Endothelial cell of umbilical vein (primary cell): Measurements from ENCODE around the gene TNIK. TPM values are rescaled to one million over a fixed set of nuclear protein-coding genes. Genes with fewer than 3 reads are reported as not detected.
"Not testable (repeated sequence)": the region's sequence is repeated elsewhere in the genome, so short reads cannot be mapped to it uniquely, and the experiment has no call there.

Experiments used
- BruUV-seq: library from RNA; stranded (reverse); fragments of 400-500 nt; replicated peaks from 2 replicates; lab custom pipeline; 2021; lab: Mats Ljungman, UMichigan
- CTCF ChIA-PET: fragments of 300-600, 350-600 bp; sonication (Branson Sonifier 250); formaldehyde crosslinking; loops from one replicate; lab custom pipeline; 2021; ENCODE audit warnings: antibody characterized with exemption, inconsistent platforms; lab: Charles Lee
- POLR2A ChIA-PET: fragments of 300-600, 350-600 bp; sonication (Branson Sonifier 250); formaldehyde crosslinking; loops from one replicate; lab custom pipeline; 2021; ENCODE audit warnings: antibody characterized with exemption, inconsistent platforms; lab: Charles Lee
- DNase-seq: peaks from one replicate; pipeline ENCODE4 v3.0.0-alpha.2; 2011; ENCODE audit warnings: low read depth, low spot score
- FAIRE-seq: peaks from 2 replicates; lab custom pipeline; 2011; peaks lifted over from hg19 to GRCh38; lab: Jason Lieb, UNC
- H2AFZ ChIP-seq: 2 replicates; pipeline ENCODE4 v1.6.0; 2012; ENCODE audit warnings: low read depth, low read length, control low read depth, inconsistent platforms
- H3K27ac ChIP-seq: 2 replicates; pipeline ENCODE4 v1.5.1; 2011; ENCODE audit warnings: low read depth, mild to moderate bottlenecking, control low read depth, low read length, moderate library complexity; ENCODE audit not compliant: insufficient read depth
- H3K27me3 ChIP-seq, 2 experiments: 2 replicates each; pipeline versions ENCODE4 v1.6.0 to v1.6.1; 2011; ENCODE audit warnings: low read length in 2 of 2, mixed read lengths in 1 of 2; ENCODE audit not compliant: control insufficient read depth in 2 of 2, insufficient read depth in 2 of 2
- H3K36me3 ChIP-seq, 2 experiments: 2 replicates in 1 of 2; 3 replicates in 1 of 2; pipeline ENCODE4 v1.5.1; 2011; ENCODE audit warnings: low read length in 2 of 2, mild to moderate bottlenecking in 1 of 2, moderate library complexity in 1 of 2; ENCODE audit not compliant: control insufficient read depth in 2 of 2, insufficient read depth in 2 of 2; ENCODE audit errors: extremely low read depth in 1 of 2
- H3K4me1 ChIP-seq: 3 replicates; pipeline ENCODE4 v1.5.1; 2011; ENCODE audit warnings: mild to moderate bottlenecking, low read length; ENCODE audit not compliant: control insufficient read depth, insufficient read depth; ENCODE audit errors: extremely low read depth
- H3K4me2 ChIP-seq: 2 replicates; pipeline ENCODE4 v1.6.1; 2011; ENCODE audit warnings: low read length, control low read depth, mixed read lengths; ENCODE audit not compliant: insufficient read depth
- H3K4me3 ChIP-seq, 3 experiments: fragments of 200-600 bp in 1 of 3; sonication (generic), shearing (Covaris generic) in 1 of 3; replicated peaks in 1 of 3; 2 replicates each; pipeline ENCODE4 v1.5.1; 2011 to 2016; ENCODE audit warnings: control low read depth in 3 of 3, low read length in 3 of 3, mild to moderate bottlenecking in 2 of 3, inconsistent platforms in 1 of 3, low read depth in 1 of 3, moderate library complexity in 1 of 3; ENCODE audit not compliant: insufficient read depth in 1 of 3
- H3K79me2 ChIP-seq: 2 replicates; pipeline ENCODE4 v1.6.0; 2012; ENCODE audit warnings: low read length, inconsistent platforms; ENCODE audit not compliant: control insufficient read depth, insufficient read depth
- H3K9ac ChIP-seq: replicated peaks from 2 replicates; pipeline ENCODE3; 2011; ENCODE audit warnings: low read length, control low read depth; ENCODE audit not compliant: insufficient read depth; ENCODE audit errors: extremely low read depth
- H3K9me1 ChIP-seq: replicated peaks from 3 replicates; pipeline ENCODE4 v1.6.0; 2011; ENCODE audit warnings: mild to moderate bottlenecking, low read length; ENCODE audit not compliant: control insufficient read depth, insufficient read depth; ENCODE audit errors: extremely low read depth
- H3K9me3 ChIP-seq: replicated peaks from 2 replicates; pipeline ENCODE4 v1.5.1; 2012; ENCODE audit warnings: low read length, inconsistent platforms; ENCODE audit not compliant: control insufficient read depth, insufficient read depth
- H4K20me1 ChIP-seq: replicated peaks from 2 replicates; pipeline ENCODE3; 2011; ENCODE audit warnings: mild to moderate bottlenecking, low read length; ENCODE audit not compliant: control insufficient read depth, insufficient read depth; ENCODE audit errors: extremely low read depth
- EZH2 ChIP-seq: IDR thresholded peaks from 2 replicates; pipeline ENCODE4 v1.6.1; 2012; ENCODE audit warnings: borderline replicate concordance, low read depth, mild to moderate bottlenecking, moderate library complexity, low read length, inconsistent platforms; ENCODE audit not compliant: severe bottlenecking
- FOS ChIP-seq: IDR thresholded peaks from 2 replicates; pipeline ENCODE4 v1.6.1; 2011; ENCODE audit warnings: mild to moderate bottlenecking, low read length, moderate library complexity, borderline replicate concordance; ENCODE audit not compliant: insufficient read depth
- GATA2 ChIP-seq: IDR thresholded peaks from 2 replicates; pipeline ENCODE4 v1.7.0; 2011; ENCODE audit warnings: low read depth, mild to moderate bottlenecking, moderate library complexity, mixed read lengths, low read length; ENCODE audit not compliant: insufficient read length, insufficient read depth
- MYC ChIP-seq: IDR thresholded peaks from one replicate; pipeline ENCODE4 v1.6.1; 2011; ENCODE audit warnings: mild to moderate bottlenecking, low read depth, low read length
- POLR2A ChIP-seq: IDR thresholded peaks from 2 replicates; pipeline ENCODE4 v1.6.1; 2012; ENCODE audit warnings: low read depth, mild to moderate bottlenecking, control low read depth, low read length
- POLR2AphosphoS5 ChIP-seq: IDR thresholded peaks from 2 replicates; pipeline ENCODE4 v1.6.1; 2012; ENCODE audit warnings: low read depth, mild to moderate bottlenecking, control low read depth, low read length, moderate library complexity; ENCODE audit not compliant: insufficient read depth
- dilution Hi-C: fragments of 300-500 bp; cut with MboI; formaldehyde crosslinking; loops from one replicate; pipeline ENCODE4 v1.15.0; 2019; ENCODE audit warnings: low sequenced_read_pairs; ENCODE audit not compliant: extremely low pct_ligation_motif_present
- intact Hi-C: fragments of 100-400 bp; cut with micrococcal nuclease; formaldehyde crosslinking; loops from one replicate; pipeline ENCODE4 v1.10.0; 2022
- polyA plus RNA-seq, 4 experiments: library from polyadenylated mRNA; depleted of rRNA in 3 of 4; stranded (reverse) in 3 of 4; unstranded in 1 of 4; fragments of >200 nt; gene quantifications; 2 replicates each; pipeline versions ENCODE4 v1.2.1 to v1.2.3, GENCODE V29; 2011 to 2012; ENCODE audit warnings: missing spikeins in 1 of 4
- total RNA-seq: library from RNA; stranded (reverse); gene quantifications from 2 replicates; pipeline ENCODE4 v1.2.3, GENCODE V29; 2021
- TF ChIP-seq, protein P1 (sequence below): IDR thresholded peaks from 2 replicates; pipeline ENCODE4 v1.6.1; 2011; ENCODE audit not compliant: insufficient read depth, insufficient read length
- TF ChIP-seq, protein P2 (sequence below), 2 donors: IDR thresholded peaks; 1 replicate in 1 of 2; 2 replicates in 1 of 2; pipeline ENCODE4 v1.5.1; 2011; ENCODE audit warnings: low read length in 2 of 2, mild to moderate bottlenecking in 2 of 2, moderate library complexity in 2 of 2, control low read depth in 1 of 2, inconsistent platforms in 1 of 2, low read depth in 1 of 2; ENCODE audit not compliant: insufficient read depth in 1 of 2; ENCODE audit errors: extremely low read depth in 1 of 2

TNIK gene
- total and polyA plus RNA-seq, 2 donors (not counting 3 experiments of a cell fraction or from before 2014, with no cell fraction given) = 10.9 to 39.7 TPM

DNA sequence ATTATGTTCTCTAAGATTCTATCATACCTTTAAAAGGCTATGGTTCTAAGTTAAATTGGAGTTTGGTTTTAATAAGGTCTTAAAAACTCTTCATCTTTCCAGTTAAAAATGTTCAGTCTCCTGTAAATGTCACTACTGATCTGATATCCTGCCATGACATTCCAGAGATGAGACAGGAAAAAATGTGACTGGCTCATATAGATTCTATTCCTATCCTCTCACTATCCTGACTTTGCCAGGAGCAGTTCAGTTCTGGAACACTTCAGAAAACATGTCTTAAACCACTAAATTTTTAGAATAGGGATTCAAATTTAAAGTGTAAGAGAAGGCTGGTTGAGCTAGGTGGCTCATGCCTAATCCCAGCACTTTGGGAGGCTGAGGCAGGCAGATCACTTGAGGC, 170.9 kb downstream of the TNIK start:
- intact Hi-C loops (loop anchor here (5.0 kb wide), 1 partner anchor 68 kb away; no protein-coding TSS in a partner anchor), dilution Hi-C loops (no loop called here)
- DNase-seq = no peak
- Histone ChIP-seq H3K36me3 (no peaks in the 10 kb centered on the region), H3K79me2 (no peaks in the 10 kb centered on the region), H3K4me1 (peaks cover 53% of the 10 kb centered on the region), H4K20me1 (no peaks in the 10 kb centered on the region), H2AFZ (no peak overlapping the region), H3K4me2 (no peak overlapping the region), H3K9me1 (no peaks in the 10 kb centered on the region), H3K27me3 (no peaks in the 10 kb centered on the region), H3K9ac (no peak overlapping the region), H3K9me3 (no peaks in the 10 kb centered on the region), H3K4me3 (no peak overlapping the region), H3K27ac (no peak overlapping the region)
- ChIA-PET POLR2A (no interaction called here), CTCF (interaction anchor here (0.6 to 0.9 kb wide), 2 partner anchors 114 to 121 kb away, joined by 3 to 4 read pairs; no protein-coding TSS in a partner anchor)
- no TSS peak for BruUV-seq
- no peak for TF ChIP-seq FOS
- TF ChIP-seq POLR2AphosphoS5 = no peak
- TF ChIP-seq GATA2 = no peak
- TF ChIP-seq, protein P1, sequence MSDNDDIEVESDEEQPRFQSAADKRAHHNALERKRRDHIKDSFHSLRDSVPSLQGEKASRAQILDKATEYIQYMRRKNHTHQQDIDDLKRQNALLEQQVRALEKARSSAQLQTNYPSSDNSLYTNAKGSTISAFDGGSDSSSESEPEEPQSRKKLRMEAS = no peak
- TF ChIP-seq, protein P2, sequence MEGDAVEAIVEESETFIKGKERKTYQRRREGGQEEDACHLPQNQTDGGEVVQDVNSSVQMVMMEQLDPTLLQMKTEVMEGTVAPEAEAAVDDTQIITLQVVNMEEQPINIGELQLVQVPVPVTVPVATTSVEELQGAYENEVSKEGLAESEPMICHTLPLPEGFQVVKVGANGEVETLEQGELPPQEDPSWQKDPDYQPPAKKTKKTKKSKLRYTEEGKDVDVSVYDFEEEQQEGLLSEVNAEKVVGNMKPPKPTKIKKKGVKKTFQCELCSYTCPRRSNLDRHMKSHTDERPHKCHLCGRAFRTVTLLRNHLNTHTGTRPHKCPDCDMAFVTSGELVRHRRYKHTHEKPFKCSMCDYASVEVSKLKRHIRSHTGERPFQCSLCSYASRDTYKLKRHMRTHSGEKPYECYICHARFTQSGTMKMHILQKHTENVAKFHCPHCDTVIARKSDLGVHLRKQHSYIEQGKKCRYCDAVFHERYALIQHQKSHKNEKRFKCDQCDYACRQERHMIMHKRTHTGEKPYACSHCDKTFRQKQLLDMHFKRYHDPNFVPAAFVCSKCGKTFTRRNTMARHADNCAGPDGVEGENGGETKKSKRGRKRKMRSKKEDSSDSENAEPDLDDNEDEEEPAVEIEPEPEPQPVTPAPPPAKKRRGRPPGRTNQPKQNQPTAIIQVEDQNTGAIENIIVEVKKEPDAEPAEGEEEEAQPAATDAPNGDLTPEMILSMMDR (IDR thresholded peaks at IDR 0.05; ENCODE audit: extremely low read depth in 1 of 2, insufficient read depth in 1 of 2, low read depth in 1 of 2, low read length in 2 of 2) = no peak
- no peak for TF ChIP-seq MYC
- TF ChIP-seq EZH2 = no peak
- TF ChIP-seq POLR2A = no peak
- FAIRE-seq = no peak

DNA sequence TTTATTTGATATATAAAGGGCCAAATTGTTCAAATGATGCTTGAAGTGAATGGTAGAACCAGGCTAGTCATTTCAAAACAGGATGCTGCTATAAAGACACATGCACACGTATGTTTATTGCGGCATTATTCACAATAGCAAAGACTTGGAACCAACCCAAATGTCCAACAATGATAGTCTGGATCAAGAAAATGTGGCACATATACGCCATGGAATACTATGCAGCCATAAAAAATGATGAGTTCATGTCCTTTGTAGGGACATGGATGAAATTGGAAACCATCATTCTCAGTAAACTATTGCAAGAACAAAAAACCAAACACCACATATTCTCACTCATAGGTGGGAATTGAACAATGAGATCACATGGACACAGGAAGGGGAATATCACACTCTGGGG, 172.4 kb downstream of the TNIK start:
- POLR2A ChIA-PET, H3K9ac ChIP-seq, H3K27me3 ChIP-seq, H3K79me2 ChIP-seq, H3K9me3 ChIP-seq, H3K9me1 ChIP-seq, CTCF ChIA-PET, H3K36me3 ChIP-seq, H4K20me1 ChIP-seq, H3K4me3 ChIP-seq, FAIRE-seq, H3K4me2 ChIP-seq, dilution Hi-C loops, DNase-seq, H2AFZ ChIP-seq, H3K27ac ChIP-seq, BruUV-seq: not testable (repeated sequence)
- peaks cover 66% of the 10 kb centered on the region for H3K4me1 ChIP-seq
- intact Hi-C loops = loop anchor here (5.0 kb wide), 1 partner anchor 70 kb away; no protein-coding TSS in a partner anchor
